ENCODE results near the gene MATN4. TPM values are rescaled to one million over a fixed set of nuclear protein-coding genes. Genes with fewer than 3 reads are reported as not detected.
A peak's percentile ranks its signal among the peaks of the same experiment; 100 is the strongest.

MATN4 gene
- total and polyA plus RNA-seq, 2 of the 13 experiments (the other 11 are each of a cell fraction or from before 2014, with no cell fraction given): not detected

DNA sequence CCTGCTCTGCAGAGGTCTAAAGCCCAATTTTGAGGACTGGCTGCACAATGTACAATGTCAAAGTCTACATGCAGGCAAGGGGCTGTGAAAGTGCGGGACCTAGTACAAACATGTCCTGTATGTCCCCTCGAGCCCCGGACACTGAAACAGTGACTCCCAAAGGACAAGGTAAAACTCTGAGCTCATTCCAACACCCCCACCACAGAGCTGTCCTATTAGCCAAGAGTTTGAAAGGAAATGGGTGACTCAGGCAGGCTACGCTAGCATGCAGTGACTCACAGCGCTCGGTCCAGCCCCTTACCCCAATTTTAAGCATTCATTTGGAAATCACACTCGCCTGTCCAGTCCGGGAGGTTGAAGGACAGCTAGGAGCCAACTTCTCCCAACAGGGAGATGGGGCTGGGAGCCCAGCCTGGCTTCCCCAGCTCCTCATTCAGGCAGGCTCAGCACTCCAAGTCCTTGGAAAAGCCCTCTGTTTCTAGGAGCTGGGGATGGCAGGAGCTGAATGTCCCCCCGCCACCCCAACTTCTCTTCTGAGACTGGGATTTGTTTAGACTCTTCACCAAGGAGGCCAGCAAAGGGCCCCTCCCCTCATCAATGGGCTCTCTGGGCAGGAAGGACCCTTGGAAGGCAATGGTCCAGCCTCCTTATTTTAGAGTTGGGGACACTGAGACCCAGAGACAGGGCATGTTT is 36.2 kb upstream of the MATN4 start (continued):
- TF ChIP-seq, protein P1, sequence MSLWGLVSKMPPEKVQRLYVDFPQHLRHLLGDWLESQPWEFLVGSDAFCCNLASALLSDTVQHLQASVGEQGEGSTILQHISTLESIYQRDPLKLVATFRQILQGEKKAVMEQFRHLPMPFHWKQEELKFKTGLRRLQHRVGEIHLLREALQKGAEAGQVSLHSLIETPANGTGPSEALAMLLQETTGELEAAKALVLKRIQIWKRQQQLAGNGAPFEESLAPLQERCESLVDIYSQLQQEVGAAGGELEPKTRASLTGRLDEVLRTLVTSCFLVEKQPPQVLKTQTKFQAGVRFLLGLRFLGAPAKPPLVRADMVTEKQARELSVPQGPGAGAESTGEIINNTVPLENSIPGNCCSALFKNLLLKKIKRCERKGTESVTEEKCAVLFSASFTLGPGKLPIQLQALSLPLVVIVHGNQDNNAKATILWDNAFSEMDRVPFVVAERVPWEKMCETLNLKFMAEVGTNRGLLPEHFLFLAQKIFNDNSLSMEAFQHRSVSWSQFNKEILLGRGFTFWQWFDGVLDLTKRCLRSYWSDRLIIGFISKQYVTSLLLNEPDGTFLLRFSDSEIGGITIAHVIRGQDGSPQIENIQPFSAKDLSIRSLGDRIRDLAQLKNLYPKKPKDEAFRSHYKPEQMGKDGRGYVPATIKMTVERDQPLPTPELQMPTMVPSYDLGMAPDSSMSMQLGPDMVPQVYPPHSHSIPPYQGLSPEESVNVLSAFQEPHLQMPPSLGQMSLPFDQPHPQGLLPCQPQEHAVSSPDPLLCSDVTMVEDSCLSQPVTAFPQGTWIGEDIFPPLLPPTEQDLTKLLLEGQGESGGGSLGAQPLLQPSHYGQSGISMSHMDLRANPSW (CRISPR knock-in tag; IDR thresholded peaks at IDR 0.05; ENCODE audit: borderline replicate concordance): peak; percentile 22; the same call in 1 of the 2 replicates
- TF ChIP-seq CHCHD3 (CRISPR knock-in tag; IDR thresholded peaks at IDR 0.05): 0 out of 2 replicates have a peak, but pooled peaks have one; percentile 23
- TF ChIP-seq ZNF768 (CRISPR knock-in tag; IDR thresholded peaks at IDR 0.05): no peak; the same call in 1 of the 2 replicates
- peak; percentile 44; the same call in 1 of the 2 replicates for TF ChIP-seq PHF20 (CRISPR knock-in tag; IDR thresholded peaks at IDR 0.05)
- TF ChIP-seq ZKSCAN8 (CRISPR knock-in tag; IDR thresholded peaks at IDR 0.05; ENCODE audit: borderline replicate concordance): peak; percentile 57; the same call in 1 of the 2 replicates
- TF ChIP-seq, protein P2, sequence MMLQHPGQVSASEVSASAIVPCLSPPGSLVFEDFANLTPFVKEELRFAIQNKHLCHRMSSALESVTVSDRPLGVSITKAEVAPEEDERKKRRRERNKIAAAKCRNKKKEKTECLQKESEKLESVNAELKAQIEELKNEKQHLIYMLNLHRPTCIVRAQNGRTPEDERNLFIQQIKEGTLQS (CRISPR knock-in tag; IDR thresholded peaks at IDR 0.05): peak; percentile 86
- peak; percentile 58; the same call in 1 of the 2 replicates for TF ChIP-seq GZF1 (CRISPR knock-in tag; IDR thresholded peaks at IDR 0.05)
- TF ChIP-seq, protein P3, sequence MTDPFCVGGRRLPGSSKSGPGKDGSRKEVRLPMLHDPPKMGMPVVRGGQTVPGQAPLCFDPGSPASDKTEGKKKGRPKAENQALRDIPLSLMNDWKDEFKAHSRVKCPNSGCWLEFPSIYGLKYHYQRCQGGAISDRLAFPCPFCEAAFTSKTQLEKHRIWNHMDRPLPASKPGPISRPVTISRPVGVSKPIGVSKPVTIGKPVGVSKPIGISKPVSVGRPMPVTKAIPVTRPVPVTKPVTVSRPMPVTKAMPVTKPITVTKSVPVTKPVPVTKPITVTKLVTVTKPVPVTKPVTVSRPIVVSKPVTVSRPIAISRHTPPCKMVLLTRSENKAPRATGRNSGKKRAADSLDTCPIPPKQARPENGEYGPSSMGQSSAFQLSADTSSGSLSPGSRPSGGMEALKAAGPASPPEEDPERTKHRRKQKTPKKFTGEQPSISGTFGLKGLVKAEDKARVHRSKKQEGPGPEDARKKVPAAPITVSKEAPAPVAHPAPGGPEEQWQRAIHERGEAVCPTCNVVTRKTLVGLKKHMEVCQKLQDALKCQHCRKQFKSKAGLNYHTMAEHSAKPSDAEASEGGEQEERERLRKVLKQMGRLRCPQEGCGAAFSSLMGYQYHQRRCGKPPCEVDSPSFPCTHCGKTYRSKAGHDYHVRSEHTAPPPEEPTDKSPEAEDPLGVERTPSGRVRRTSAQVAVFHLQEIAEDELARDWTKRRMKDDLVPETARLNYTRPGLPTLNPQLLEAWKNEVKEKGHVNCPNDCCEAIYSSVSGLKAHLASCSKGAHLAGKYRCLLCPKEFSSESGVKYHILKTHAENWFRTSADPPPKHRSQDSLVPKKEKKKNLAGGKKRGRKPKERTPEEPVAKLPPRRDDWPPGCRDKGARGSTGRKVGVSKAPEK (CRISPR knock-in tag; IDR thresholded peaks at IDR 0.05; ENCODE audit: borderline replicate concordance): peak; percentile 48; the same call in 1 of the 2 replicates
- TF ChIP-seq ZNF790 (CRISPR knock-in tag; IDR thresholded peaks at IDR 0.05; ENCODE audit: borderline replicate concordance): no peak
- peak; percentile 68 for TF ChIP-seq ELF3 (CRISPR knock-in tag; IDR thresholded peaks at IDR 0.05)
- peak; percentile 43 for TF ChIP-seq RXRA (CRISPR knock-in tag; IDR thresholded peaks at IDR 0.05)
- TF ChIP-seq ZBTB42 (CRISPR knock-in tag; IDR thresholded peaks at IDR 0.05): no peak; the same call in 1 of the 2 replicates
- TF ChIP-seq SKI (IDR thresholded peaks at IDR 0.05; ENCODE audit: partially characterized antibody): peak; percentile 92
- TF ChIP-seq SOX13 (IDR thresholded peaks at IDR 0.05): no peak
- peak in 1 of 2 experiments; percentile 39; a peak in 2 of 4 replicates for TF ChIP-seq SOX13 (CRISPR knock-in tag; conservative IDR thresholded peaks at IDR 0.05 in 1 of 2, IDR thresholded peaks at IDR 0.05 in 1 of 2)
- TF ChIP-seq GATAD2A (CRISPR knock-in tag; IDR thresholded peaks at IDR 0.05): peak; percentile 55; the same call in 1 of the 2 replicates
- TF ChIP-seq, protein P4, sequence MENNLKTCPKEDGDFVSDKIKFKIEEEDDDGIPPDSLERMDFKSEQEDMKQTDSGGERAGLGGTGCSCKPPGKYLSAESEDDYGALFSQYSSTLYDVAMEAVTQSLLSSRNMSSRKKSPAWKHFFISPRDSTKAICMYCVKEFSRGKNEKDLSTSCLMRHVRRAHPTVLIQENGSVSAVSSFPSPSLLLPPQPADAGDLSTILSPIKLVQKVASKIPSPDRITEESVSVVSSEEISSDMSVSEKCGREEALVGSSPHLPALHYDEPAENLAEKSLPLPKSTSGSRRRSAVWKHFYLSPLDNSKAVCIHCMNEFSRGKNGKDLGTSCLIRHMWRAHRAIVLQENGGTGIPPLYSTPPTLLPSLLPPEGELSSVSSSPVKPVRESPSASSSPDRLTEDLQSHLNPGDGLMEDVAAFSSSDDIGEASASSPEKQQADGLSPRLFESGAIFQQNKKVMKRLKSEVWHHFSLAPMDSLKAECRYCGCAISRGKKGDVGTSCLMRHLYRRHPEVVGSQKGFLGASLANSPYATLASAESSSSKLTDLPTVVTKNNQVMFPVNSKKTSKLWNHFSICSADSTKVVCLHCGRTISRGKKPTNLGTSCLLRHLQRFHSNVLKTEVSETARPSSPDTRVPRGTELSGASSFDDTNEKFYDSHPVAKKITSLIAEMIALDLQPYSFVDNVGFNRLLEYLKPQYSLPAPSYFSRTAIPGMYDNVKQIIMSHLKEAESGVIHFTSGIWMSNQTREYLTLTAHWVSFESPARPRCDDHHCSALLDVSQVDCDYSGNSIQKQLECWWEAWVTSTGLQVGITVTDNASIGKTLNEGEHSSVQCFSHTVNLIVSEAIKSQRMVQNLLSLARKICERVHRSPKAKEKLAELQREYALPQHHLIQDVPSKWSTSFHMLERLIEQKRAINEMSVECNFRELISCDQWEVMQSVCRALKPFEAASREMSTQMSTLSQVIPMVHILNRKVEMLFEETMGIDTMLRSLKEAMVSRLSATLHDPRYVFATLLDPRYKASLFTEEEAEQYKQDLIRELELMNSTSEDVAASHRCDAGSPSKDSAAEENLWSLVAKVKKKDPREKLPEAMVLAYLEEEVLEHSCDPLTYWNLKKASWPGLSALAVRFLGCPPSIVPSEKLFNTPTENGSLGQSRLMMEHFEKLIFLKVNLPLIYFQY (CRISPR knock-in tag; IDR thresholded peaks at IDR 0.05; ENCODE audit: borderline replicate concordance): peak; percentile 61; the same call in 1 of the 2 replicates
- TF ChIP-seq ZNF451 (CRISPR knock-in tag; IDR thresholded peaks at IDR 0.05): no peak
